Cerebellar cortex (tissue), 1 donor: Measurements from ENCODE around the gene SERPINB7.

ENCODE experiments used
- DNase-seq: peaks from one replicate; pipeline ENCODE4 v3.0.0-alpha.2; 2015; ENCODE audit warnings: low spot score

Gene SERPINB7

DNA sequence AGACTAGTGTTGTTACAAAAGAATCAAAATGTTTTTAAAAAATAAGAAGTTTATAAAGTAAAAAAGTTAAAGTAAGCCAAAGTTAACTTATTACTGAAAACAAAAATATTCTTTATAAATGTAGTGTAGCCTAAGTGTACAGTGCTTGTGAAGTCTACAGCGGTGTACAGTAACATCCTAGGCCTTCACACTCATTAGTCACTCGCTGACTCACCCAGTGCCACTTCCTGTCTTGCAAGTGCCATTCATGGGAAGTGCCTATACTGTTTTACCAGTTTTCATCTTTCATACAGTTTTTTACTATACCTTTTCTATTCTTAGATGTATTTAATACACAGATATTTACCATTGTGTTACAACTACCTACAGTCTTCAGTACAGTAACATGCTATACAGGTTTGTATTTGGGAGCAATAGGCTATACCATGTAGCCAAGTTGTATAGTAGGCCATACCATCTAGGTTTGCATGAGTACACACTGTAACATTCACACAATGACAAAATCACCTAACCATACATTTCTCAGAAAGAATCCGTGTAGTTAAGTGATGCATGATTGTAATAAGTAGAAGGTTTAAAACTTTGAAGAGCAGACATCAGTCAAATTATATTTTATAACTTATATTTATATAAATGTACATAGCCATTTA lies 13.4 kb downstream of the SERPINB7 start:
- DNase-seq = no peak

DNA sequence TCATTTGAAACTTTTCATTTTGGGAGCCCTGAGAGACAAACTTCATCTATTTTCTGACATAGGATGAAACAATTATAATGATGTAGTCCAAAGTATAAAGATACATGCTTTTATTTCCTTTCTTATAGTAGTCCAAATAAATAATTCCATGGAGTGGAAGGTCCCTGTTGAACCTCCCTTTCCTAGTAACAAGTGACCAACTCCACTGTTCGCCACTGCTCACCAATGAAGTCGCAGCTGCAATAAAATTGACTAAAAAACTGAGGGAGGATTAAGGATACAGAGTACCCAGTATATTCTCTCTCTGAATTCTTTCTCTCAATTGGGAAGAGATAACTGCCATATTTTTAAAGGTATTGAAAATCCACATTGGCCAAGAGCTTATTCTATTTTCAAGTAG lies 14.1 kb downstream of the SERPINB7 start:
- no peak for DNase-seq

DNA sequence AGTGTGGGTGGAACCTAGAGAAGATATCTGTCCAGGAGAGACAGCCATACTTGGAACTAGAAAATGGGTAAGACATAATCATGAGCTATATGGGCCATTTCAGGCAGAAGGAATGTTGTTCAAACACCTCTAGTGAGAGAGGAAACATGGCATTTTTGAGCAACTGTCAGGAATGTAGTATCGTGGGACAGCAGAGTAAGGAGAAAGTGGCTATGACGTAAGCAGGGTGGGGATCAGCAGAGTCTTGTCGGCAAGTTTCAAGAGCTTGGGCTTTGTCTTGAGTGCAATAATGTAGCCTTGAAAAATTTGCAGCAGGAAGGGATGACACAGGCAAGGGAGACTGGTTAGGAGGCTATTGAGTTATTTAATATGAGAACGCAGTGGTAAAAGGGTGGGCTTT lies 20.4 kb downstream of the SERPINB7 start:
- no peak for DNase-seq

DNA sequence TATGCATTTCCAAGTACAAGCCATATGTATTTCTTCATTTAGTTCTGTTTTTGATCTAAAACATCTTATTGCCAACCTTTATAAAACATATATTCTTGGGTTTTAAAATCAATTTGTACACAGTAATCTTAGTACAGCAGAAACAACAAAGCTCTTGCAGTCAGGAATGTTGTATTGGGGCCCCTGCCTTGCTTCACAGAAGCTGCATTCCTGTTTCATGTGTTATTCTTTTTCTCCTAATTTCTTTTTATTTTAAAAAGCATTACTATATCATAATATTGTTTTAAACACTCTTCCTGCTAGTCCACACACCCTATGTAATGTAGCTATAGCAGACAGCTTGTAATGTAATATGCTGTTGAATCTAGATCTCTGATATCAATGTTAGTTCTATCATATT lies 24.0 kb downstream of the SERPINB7 start:
- no peak for DNase-seq

DNA sequence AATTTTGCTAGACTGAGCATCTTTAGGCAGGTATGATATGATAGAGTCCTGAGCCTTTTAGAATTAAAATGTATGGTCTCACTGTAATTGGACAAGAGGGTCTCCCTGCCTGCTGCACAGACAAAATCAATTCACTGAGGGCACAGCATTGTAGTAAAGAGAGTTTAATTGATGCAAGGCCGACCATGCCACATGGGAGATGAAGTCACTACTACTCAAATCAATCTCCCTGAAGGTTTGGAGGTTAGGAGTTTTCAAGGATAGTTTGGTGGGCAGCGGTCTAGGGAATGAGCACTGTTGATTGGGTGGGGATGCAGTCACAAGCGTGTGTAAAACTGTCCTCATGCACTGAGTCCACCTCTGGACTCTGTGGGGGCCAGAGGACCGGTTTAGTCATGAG lies 26.1 kb downstream of the SERPINB7 start:
- DNase-seq = no peak

DNA sequence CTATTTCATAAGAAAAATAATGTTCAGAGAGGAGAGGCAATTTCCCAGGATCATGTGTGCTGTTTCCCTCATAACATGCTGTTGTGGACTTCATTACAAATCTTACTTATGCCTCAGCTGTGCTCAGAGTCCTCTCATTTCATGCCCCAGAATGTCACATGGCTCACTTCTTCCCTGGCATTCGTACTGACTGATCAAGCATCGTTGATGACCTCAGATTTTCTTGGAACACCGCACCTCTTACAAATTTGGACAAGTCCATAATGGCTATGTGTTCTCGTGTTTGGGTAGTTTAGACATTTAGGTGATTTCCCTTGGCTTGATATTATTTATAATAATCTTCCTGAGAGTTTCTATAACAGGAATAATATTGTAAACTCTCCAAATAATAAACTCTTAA lies 32.9 kb downstream of the SERPINB7 start:
- DNase-seq = no peak

DNA sequence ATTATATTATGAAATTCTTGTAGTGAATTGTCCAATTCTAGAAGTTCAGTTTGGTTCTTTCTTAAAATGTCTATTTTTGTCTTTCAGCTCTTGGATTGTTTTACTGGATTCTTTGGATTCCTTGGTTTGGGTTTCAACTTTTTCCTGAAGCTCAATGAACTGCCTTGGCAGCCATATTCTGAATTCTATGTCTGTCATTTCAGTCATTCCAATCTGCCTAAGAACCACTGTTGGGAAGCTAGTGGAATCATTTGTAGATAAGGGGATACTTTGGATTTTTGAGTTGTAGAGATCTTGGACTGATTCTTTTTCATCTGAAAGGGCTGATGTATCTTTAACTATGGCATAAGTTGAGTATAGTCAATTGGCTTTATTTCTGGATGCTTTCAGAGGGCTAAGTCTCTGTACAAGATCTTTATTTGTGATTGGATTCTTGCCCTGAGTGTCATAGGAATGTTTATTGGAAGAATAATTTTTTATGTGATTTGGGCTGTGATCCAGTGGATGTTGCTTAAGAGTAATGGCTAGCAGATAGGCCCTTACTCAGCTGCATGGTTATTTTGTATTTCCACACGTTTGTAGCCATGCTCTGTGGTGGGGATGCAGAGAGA lies 42.3 kb downstream of the SERPINB7 start:
- no peak for DNase-seq

DNA sequence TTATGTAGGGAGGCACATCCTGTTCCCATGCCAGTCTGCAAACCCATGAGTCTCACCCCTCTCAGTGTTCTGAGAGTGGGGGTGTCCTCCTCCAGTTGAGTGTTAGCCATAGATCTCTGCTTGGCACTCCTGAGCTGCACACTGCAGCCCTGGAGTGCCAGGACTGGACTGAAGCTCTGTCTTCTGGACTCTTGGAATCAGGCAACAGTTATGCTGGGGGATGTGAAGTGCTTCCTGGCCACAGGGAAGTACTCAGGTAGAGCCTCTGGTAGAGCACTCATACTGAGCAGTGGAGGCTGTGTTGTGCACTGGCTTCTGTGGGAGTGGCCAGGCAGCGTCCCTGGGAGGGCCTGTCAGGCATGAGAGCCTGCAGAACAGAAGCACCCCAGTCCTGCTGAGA lies 43.0 kb downstream of the SERPINB7 start:
- no peak for DNase-seq

DNA sequence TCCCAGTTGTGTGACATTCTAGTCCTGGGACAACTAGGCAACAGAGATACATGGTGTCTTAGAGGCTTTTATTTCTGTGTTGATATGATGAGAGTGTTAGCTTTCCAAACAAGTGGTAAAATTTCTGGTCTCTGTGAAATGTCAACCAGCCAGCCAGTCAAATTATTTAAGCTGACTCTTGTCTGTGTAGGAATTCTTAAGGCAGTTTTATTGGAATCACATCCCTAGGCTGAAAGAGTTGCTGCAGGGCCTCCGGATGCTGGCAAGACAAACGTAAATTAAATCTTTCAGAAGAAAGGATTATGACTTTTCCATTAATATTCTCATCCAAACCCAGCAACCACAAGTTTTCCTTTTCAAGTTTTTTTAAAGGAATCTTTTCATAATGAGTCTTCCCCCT lies 44.6 kb downstream of the SERPINB7 start:
- DNase-seq = no peak

DNA sequence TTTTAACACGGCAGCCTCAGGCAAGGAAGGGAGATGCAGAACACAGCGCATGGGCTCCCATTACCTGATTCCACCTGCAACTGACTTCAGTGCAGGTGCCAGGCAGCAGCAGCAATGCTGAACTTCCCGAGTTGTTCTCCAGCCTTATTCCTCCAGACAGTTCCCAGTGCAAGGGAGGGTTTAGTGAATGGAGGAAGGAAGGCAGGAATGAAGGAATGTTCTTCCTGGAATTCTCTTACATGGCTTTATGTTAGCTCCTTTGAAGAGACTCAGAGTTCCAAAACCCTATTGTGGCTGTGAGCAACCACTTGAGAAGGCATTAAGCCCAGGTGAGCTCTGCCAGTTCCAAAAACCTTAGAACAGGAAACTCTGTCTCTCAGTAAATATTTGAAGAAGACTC lies 45.5 kb downstream of the SERPINB7 start:
- no peak for DNase-seq

DNA sequence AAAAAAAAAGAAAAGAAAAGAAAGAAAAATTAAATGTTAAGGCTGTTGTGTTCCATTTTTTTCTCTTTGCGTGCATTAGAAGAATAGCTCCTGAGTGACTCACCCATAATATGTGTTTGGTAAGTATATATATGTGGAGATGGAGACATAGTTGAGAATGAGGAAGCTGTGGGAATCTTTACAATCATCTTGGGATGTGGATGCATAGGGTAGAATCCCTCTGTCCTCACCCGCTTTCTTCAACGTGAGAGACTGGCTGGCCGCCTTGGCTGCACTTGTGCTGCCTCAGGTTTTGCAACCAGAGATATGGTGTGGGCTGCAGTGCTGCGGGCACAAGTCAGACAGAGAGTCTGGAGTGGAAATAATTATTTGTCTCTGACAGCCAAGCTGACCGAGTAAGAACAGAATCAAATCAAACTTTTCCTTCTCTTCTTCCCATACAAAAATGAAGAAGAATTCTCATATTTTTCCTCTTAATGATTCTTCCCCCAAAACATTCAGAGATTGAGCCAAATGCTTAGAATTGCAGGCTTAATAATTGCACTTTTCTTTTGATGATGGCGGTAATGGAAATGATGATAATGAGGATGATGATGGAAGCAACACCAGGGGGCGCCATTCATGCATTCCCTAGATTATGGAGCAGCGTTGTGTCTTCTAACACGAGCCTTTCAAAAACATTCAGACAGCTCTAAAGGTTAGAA lies 48.5 kb downstream of the SERPINB7 start:
- peak; percentile 13 for DNase-seq

DNA sequence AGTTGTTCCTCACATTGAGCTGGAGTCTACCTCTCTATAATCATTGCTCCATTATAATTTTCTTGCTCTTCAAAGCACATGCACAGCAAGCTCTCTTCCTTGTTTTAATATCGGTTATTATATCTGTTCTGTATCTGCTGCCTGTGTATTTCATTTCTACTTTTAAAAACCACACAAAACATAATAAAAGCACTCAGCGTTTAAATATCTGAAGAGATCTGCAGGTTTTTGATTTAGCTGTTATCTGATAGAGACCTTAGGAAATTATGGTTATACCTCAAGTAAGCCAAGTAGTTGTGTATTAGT lies 49.0 kb downstream of the SERPINB7 start:
- DNase-seq = no peak

DNA sequence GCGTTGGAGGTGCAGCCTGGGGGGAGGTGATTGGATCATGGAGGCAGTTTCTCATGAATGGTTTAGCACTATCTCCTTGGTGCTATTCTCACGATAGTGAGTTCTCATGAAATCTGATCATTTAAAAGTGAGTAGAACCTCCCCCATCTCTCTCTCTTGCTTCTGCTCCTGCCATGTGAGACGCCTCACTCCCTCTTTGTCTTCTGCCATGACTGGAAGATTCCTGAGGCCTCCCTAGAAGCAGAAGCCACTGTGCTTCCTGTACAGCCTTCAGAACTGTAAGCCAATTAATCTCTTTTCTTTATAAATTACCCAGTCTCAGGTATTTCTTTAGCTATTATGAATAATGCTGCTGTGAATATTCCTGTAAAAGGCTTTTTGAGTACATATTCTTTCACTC lies 52.9 kb downstream of the SERPINB7 start:
- no peak for DNase-seq

DNA sequence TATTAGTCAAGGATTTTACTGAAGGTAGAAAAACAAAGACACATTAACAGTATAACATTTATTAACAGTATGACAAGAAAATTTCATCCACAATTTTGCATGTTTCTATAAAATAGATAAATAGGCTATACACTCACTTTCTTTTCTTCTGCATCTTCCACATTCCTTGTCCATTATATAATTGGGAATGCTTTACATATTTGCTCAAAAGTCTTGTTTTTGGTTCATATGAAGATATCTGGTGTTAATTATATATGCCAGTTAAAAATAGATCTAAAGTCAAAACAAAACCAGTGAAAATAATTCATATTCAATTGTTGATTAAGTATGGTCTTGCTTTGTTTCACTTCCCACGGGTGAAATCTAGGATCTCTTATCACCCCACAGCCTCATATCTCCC lies 53.4 kb downstream of the SERPINB7 start:
- DNase-seq = no peak

DNA sequence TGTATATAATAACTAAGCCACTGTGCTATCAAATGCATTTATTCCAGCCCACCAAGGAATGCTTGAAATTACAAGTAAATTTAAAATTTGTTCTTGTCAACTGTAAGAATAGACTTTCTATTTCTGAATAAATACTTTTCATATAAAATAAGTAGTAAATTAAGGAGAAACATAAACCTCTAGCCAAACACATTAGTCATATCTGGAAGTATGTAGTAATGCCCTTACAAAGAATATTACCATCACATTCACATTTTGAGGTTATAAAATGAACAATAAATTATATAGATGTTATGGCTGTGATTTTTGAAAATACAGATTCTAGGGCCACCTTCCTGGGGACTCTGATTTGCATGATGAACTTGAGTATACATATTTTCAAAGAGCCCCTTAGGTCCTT lies 54.7 kb downstream of the SERPINB7 start:
- no peak for DNase-seq

DNA sequence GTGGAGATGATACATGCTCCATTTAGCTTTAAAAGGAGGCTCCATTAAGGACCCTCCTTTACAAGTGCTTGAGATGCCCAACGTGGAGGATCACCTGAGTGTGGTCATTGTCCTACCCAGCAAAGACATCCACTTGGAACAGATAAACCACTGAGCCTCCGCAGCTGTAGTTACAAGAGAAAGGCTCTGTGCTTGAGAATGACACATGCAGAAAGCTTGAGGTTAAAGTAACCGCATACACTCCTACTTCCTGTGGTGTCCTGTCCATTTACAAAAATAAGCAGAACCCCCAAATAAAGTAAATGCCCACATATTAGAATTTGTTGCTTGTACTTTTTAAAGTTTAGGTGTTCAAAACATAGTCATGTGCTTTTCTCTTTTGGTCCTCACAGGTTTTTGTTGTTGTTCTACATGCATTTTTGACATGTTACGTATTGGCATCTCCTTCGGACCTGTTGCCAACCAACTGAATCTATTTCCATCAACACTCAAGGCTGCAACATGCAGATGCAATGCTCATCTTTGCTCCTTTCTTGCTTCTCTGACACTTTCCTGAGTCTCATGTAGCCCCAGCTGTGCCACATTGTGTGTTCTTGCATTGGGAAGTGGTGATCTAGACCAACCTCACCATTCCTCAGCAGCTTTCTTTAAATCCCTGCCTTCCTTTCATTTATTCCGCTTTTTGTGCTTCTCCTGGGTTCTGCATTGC lies 56.0 kb downstream of the SERPINB7 start:
- no peak for DNase-seq

DNA sequence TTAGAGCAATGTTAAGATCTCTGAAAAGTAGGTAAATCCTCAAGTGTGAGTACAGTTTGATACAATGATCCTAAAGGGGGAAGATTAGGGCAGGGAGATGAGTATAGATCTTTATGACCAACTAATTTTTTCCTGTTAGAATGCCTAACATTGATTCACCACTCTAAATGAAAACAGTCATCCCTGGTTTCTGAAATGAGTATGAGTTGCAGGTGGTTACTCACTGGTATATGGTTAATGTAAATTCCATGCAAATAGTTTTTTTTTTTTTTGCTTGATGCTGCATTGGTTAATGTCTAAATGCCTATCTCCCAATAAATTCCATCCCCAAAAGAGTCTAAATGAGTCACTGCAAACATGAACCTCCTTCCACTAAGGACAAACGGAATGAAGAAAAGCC lies 57.3 kb downstream of the SERPINB7 start:
- DNase-seq = no peak

DNA sequence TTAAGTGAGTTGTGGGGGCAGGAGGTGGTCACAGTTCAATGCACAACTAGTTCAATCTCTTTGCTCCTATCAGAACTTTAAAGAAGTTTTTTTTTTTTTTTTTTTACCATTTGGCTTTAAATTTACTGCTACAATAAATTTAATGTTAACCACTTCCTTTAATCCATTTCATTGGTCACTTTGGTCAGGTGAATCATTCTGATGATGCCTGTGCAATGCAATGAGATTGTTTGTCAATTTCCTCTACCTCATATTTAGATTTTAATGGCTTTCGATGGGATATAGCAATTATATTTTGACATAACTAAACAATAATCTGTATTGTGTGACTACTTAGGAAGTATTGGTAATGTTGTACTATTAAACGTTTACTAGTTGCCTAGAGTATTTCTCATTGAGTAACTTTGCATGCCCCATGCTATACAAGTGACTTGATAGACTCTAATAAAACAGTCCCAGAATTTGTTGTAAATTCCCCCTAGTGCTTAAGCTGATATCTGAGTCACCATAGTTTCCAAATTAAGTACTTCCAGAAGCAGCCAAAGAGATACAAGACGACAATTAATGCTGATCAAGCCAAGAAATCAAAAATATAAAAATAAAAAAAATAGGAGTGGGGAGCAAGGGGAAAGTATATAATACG lies 59.4 kb downstream of the SERPINB7 start:
- no peak for DNase-seq

DNA sequence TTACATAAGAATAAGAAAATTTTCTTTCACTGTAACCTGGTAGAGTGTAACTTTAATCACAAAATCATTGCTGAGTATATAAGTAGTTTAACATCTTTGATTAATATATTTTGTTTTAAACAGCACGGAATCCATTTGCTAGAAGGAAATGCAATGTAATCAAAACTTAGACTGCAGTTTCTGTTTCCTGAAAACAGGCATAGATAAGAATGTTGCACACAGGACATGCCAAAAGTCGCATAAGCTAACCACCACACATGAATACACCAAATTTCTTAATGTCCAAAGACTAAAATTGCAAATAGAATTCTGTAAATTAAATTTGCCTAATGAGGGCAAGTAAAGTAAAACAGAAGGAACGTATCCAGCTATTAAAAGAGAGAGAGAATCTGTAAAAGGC lies 61.2 kb downstream of the SERPINB7 start:
- DNase-seq = no peak

DNA sequence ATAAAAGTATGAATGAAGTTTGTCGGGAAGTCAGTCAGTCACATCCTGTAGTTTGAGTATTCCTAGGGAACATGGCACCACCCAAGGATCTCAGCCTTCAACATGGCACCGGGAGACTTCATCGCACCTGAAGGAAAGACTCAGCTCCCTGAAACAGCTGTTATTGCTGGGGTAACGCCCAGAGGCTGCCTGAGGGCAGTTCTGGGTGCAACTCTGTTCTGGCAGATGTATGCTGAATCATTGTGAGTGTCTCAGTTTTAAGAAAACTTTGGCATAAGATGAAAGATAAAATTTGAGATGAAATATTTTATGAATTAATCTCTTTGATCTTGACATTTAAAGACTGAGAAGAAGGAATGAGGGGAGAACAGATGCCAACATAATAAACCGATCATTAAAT lies 62.4 kb downstream of the SERPINB7 start:
- DNase-seq = no peak

DNA sequence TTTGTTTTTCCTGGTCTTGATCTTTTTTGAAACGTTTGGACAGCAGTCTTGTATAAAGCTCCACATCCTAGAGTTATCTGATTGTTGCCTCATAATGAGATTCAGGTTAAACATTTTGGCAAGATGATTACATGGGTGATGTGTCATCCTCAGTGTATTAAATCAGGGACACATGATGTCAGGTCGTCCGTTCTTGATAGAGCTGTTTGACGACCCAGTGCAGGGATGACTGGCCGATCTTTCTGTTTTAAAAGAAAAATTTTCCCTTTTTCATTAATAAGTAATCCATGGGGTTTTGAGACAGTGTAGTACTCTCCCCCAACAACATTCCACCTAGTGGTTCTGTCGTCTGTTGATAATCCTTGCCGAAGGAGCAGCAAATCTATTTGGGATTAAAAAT lies 67.8 kb downstream of the SERPINB7 start:
- no peak for DNase-seq

DNA sequence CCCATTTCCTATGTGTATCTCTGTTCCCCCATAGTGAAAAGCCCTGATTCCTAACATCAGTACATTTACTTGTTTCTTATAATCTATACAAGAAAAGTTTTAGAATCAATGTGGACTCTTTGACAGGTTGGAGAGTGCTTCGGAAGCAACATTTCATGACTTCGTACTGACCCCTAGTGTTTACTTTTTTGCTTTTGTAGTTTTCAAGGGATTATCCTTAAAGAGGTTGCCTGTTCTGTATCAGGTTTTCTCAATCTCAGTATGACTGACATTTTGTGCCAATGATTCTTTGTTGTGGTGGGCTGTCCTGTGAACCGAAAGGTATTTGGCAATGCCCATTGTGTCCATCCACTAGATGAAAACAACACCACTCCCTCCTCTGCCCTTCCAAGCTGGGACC lies 69.0 kb downstream of the SERPINB7 start:
- peak; percentile 12 for DNase-seq

DNA sequence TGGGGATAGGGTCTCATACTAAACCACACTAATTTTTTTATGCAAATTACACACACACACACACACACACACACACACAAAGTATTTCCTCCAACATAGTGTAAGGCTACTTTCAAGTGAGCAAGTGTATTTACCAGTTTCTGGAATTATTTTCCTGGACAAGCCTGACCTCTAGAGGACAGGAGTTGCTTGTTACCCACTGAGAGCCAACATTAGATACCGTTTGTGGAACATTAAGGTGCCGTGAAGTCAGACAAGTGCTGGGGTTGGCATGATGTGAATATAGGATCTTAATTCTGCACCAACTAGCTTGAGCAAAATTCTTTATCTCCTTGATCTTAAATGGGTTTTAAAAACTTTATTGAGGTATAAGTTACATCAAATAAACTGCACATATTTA lies 72.9 kb downstream of the SERPINB7 start:
- DNase-seq = peak; percentile 38
